HepG2 (cell line): ENCODE measurements around the gene MFSD11. TPM values are rescaled to one million over a fixed set of nuclear protein-coding genes. Genes with fewer than 3 reads are reported as not detected.

Experiments
- ARHGAP35 ChIP-seq: sonication (generic); formaldehyde crosslinking; IDR thresholded peaks from 2 replicates; pipeline ENCODE4 v1.9.0; 2022; ENCODE audit warnings: mild to moderate bottlenecking, inconsistent platforms, moderate library complexity, missing genetic modification reagents, borderline replicate concordance
- E2F5 ChIP-seq: sonication (generic); formaldehyde crosslinking; conservative IDR thresholded peaks from 2 replicates; pipeline ENCODE4 v1.4.0; 2020; ENCODE audit warnings: missing genetic modification reagents
- GATA4 ChIP-seq: sonication (generic); IDR thresholded peaks from 2 replicates; pipeline ENCODE4 v1.6.1; 2016; ENCODE audit warnings: antibody characterized with exemption, low read depth, borderline replicate concordance
- HIVEP1 ChIP-seq: sonication (generic); formaldehyde crosslinking; IDR thresholded peaks from 2 replicates; pipeline ENCODE4 v1.4.0; 2020; ENCODE audit warnings: mild to moderate bottlenecking, missing genetic modification reagents
- HMGA1 ChIP-seq: sonication (generic); formaldehyde crosslinking; conservative IDR thresholded peaks from 2 replicates; pipeline ENCODE4 v1.4.0; 2020; ENCODE audit warnings: missing genetic modification reagents
- HNRNPH1 ChIP-seq: fragments of 200-400 bp; formaldehyde crosslinking; optimal IDR thresholded peaks from 2 replicates; pipeline ENCODE3; 2017; ENCODE audit warnings: mild to moderate bottlenecking, low read depth, low read length
- IRX3 ChIP-seq: sonication (generic); formaldehyde crosslinking; IDR thresholded peaks from 2 replicates; pipeline ENCODE4 v1.8.1; 2023; ENCODE audit warnings: mild to moderate bottlenecking, low read depth, missing genetic modification reagents, borderline replicate concordance
- MAFG ChIP-seq: sonication (generic); formaldehyde crosslinking; IDR thresholded peaks from 2 replicates; pipeline ENCODE4 v1.5.1; 2020; ENCODE audit warnings: mild to moderate bottlenecking, missing genetic modification reagents
- MXI1 ChIP-seq: IDR thresholded peaks from 3 replicates; pipeline ENCODE4 v1.6.1; 2012; ENCODE audit warnings: low read depth, low read length, inconsistent platforms, borderline replicate concordance
- PRDM15 ChIP-seq: sonication (generic); formaldehyde crosslinking; IDR thresholded peaks from 2 replicates; pipeline ENCODE4 v1.4.0; 2020; ENCODE audit warnings: missing genetic modification reagents
- RFX3 ChIP-seq: IDR thresholded peaks from 2 replicates; pipeline ENCODE4 v1.6.1; 2016; ENCODE audit warnings: missing biosample characterization, missing genetic modification reagents
- RXRA ChIP-seq: sonication (generic); formaldehyde crosslinking; IDR thresholded peaks from 2 replicates; pipeline ENCODE4 v1.5.1; 2020; ENCODE audit warnings: missing genetic modification reagents
- SAP130 ChIP-seq: IDR thresholded peaks from 2 replicates; pipeline ENCODE4 v1.6.1; 2016; ENCODE audit warnings: low read depth
- SOX13 ChIP-seq, 3 experiments: fragments of 450-650 bp in 1 of 3; sonication (generic) in 1 of 3; formaldehyde crosslinking in 1 of 3; IDR thresholded peaks in 2 of 3; conservative IDR thresholded peaks in 1 of 3; 2 replicates each; pipeline versions ENCODE4 v1.5.0 to v1.6.1; 2016 to 2020; ENCODE audit warnings: antibody characterized with exemption in 1 of 3, mild to moderate bottlenecking in 1 of 3, missing compliant biosample characterization in 1 of 3, missing genetic modification reagents in 1 of 3, moderate library complexity in 1 of 3
- TBX2 ChIP-seq: sonication (generic); formaldehyde crosslinking; IDR thresholded peaks from 2 replicates; pipeline ENCODE4 v1.5.0; 2020; ENCODE audit warnings: missing genetic modification reagents, mild to moderate bottlenecking, borderline replicate concordance
- U2AF2 ChIP-seq: fragments of 200-400 bp; formaldehyde crosslinking; IDR thresholded peaks from 2 replicates; pipeline ENCODE4 v1.6.1; 2017; ENCODE audit warnings: low read depth, mild to moderate bottlenecking, low read length
- YEATS2 ChIP-seq: sonication (generic); formaldehyde crosslinking; IDR thresholded peaks from 2 replicates; pipeline ENCODE4 v1.4.0; 2020; ENCODE audit warnings: missing genetic modification reagents, borderline replicate concordance
- ZBTB25 ChIP-seq: IDR thresholded peaks from 2 replicates; pipeline ENCODE4 v1.6.1; 2018; ENCODE audit warnings: missing genetic modification reagents
- ZMAT5 ChIP-seq: sonication (generic); formaldehyde crosslinking; IDR thresholded peaks from 2 replicates; pipeline ENCODE4 v1.5.0; 2020; ENCODE audit warnings: mild to moderate bottlenecking, low read depth, missing genetic modification reagents, borderline replicate concordance
- ZNF180 ChIP-seq: sonication (generic); formaldehyde crosslinking; IDR thresholded peaks from 2 replicates; pipeline ENCODE4 v1.4.0; 2020; ENCODE audit warnings: low read depth, missing genetic modification reagents, borderline replicate concordance
- ZNF34 ChIP-seq: sonication (generic); formaldehyde crosslinking; IDR thresholded peaks from 2 replicates; pipeline ENCODE4 v1.4.0; 2020; ENCODE audit warnings: mild to moderate bottlenecking, missing genetic modification reagents, borderline replicate concordance
- ZNF749 ChIP-seq: sonication (generic); formaldehyde crosslinking; IDR thresholded peaks from 2 replicates; pipeline ENCODE4 v1.8.0; 2022; ENCODE audit warnings: mild to moderate bottlenecking, missing genetic modification reagents, moderate library complexity, borderline replicate concordance
- polyA plus RNA-seq, 8 experiments: library from polyadenylated mRNA; depleted of rRNA in 3 of 8; stranded (reverse) in 7 of 8; unstranded in 1 of 8; fragments of >200 nt; fragmentation: Illumina TruSeq in 4 of 8; extraction: Trizol in 4 of 8; gene quantifications; 2 replicates each; pipeline versions ENCODE4 v1.2.1 to v1.2.3, GENCODE V29; 2011 to 2016; ENCODE audit warnings: low read depth in 4 of 8, missing spikeins in 1 of 8, mixed read lengths in 1 of 8; ENCODE audit not compliant: insufficient read depth in 1 of 8
- total RNA-seq, 5 experiments: library from RNA; depleted of rRNA; stranded (reverse); fragments of >200 nt; fragmentation: Illumina TruSeq; extraction: Trizol; gene quantifications; 2 replicates each; pipeline ENCODE4 v1.2.3, GENCODE V29; 2016; ENCODE audit warnings: low read depth in 1 of 5

The MFSD11 gene
- total and polyA plus RNA-seq, 2 of the 13 experiments (the other 11 are each of a cell fraction or from before 2014, with no cell fraction given), result 26.1 to 36.3 TPM

GRCh38 chr17:76696763-76697701, 40.9 kb upstream of the MFSD11 start (continued):
- TF ChIP-seq GATA4, result no peak
- no peak for TF ChIP-seq E2F5 (CRISPR knock-in tag)
- no peak; the same call in 1 of the 2 replicates for TF ChIP-seq YEATS2 (CRISPR knock-in tag)
- TF ChIP-seq MXI1, result 0 out of 3 replicates have a peak, but pooled peaks have one; percentile 16
- peak; percentile 88 for TF ChIP-seq SAP130 (CRISPR knock-in tag)
- TF ChIP-seq IRX3, result no peak
- no peak for TF ChIP-seq U2AF2
- peak; percentile 29; the same call in 1 of the 2 replicates for TF ChIP-seq RXRA (CRISPR knock-in tag)
- peak; percentile 67 for TF ChIP-seq ZBTB25 (CRISPR knock-in tag)
- no peak for TF ChIP-seq ARHGAP35
- TF ChIP-seq HMGA1 (CRISPR knock-in tag), result no peak
- no peak for TF ChIP-seq ZMAT5
- no peak for TF ChIP-seq HNRNPH1
- no peak for TF ChIP-seq PRDM15 (CRISPR knock-in tag)
- TF ChIP-seq TBX2 (CRISPR knock-in tag), result peak; percentile 87
- no peak for TF ChIP-seq MAFG (CRISPR knock-in tag)
- TF ChIP-seq ZNF34 (CRISPR knock-in tag), result no peak
- TF ChIP-seq HIVEP1 (CRISPR knock-in tag), result no peak
- no peak for TF ChIP-seq RFX3 (CRISPR knock-in tag)
- TF ChIP-seq SOX13 (IDR thresholded peaks at IDR 0.05), result no peak
- TF ChIP-seq SOX13 (CRISPR knock-in tag; conservative IDR thresholded peaks at IDR 0.05 in 1 of 2, IDR thresholded peaks at IDR 0.05 in 1 of 2), result no peak; a peak in 1 of 4 replicates
- no peak for TF ChIP-seq ZNF180 (CRISPR knock-in tag)
- TF ChIP-seq ZNF749 (CRISPR knock-in tag), result no peak
